22Rv1 (cell line): ENCODE results near the gene SFSWAP.

Experiments
- CTCF ChIP-seq: fragments of 450-650 bp; IDR thresholded peaks from 2 replicates; pipeline ENCODE4 v1.5.1; 2017; ENCODE audit warnings: mild to moderate bottlenecking
- ZFX ChIP-seq: fragments of 450-650 bp; IDR thresholded peaks from 2 replicates; pipeline ENCODE4 v1.6.1; 2017; ENCODE audit warnings: antibody characterized with exemption, borderline replicate concordance

GRCh38 chr12:131738196-131738595 is 27.3 kb downstream of the SFSWAP start:
- TF ChIP-seq CTCF (no peak), ZFX (no peak)
